GM21825 (cell line): ENCODE results near the gene NID1.
"Not testable (repeated sequence)": the region's sequence is repeated elsewhere in the genome, so short reads cannot be mapped to it uniquely, and the experiment has no call there.

Experiments used
- ATAC-seq: cut with Tn5 transposase; IDR thresholded peaks from one replicate; pipeline ENCODE4 v1.9.1; 2021; ENCODE audit warnings: mild to moderate bottlenecking, moderate library complexity; ENCODE audit not compliant: unreplicated experiment

The NID1 gene

GRCh38 chr1:236002025-236002390 lies 62.9 kb downstream of the NID1 start:
- no peak for ATAC-seq

GRCh38 chr1:236000781-236001180 lies 64.1 kb downstream of the NID1 start:
- ATAC-seq: no peak

- ATAC-seq: peak; percentile 86
Measured at GRCh38 chr1:235999259-235999925, 65.5 kb downstream of the NID1 start.

- ATAC-seq: peak; percentile 36
Measured at GRCh38 chr1:235998812-235999211, 66.1 kb downstream of the NID1 start.

GRCh38 chr1:235997931-235998330 lies 67.0 kb downstream of the NID1 start:
- no peak for ATAC-seq

- ATAC-seq: no peak
Measured at GRCh38 chr1:235997049-235997448, 67.8 kb downstream of the NID1 start.

GRCh38 chr1:235996048-235996785 lies 68.7 kb downstream of the NID1 start:
- ATAC-seq: no peak

- ATAC-seq: no peak
Measured at GRCh38 chr1:235995511-235995910, 69.4 kb downstream of the NID1 start.

GRCh38 chr1:235993652-235994051 lies 71.2 kb downstream of the NID1 start:
- ATAC-seq: no peak

- ATAC-seq: no peak
Measured at GRCh38 chr1:235992868-235993267, 72.0 kb downstream of the NID1 start.

- no peak for ATAC-seq
Measured at GRCh38 chr1:235992346-235992745, 72.5 kb downstream of the NID1 start.

GRCh38 chr1:235990330-235990795 lies 74.5 kb downstream of the NID1 start:
- ATAC-seq: no peak

GRCh38 chr1:235989105-235989504 lies 75.8 kb downstream of the NID1 start:
- ATAC-seq: no peak

- peak; percentile 64 for ATAC-seq
Measured at GRCh38 chr1:235986869-235987268, 78.0 kb downstream of the NID1 start.

GRCh38 chr1:235984041-235984825 lies 80.7 kb downstream of the NID1 start:
- no peak for ATAC-seq

- ATAC-seq: no peak
Measured at GRCh38 chr1:235980976-235981375, 83.9 kb downstream of the NID1 start.

- no peak for ATAC-seq
Measured at GRCh38 chr1:235979716-235980333, 85.1 kb downstream of the NID1 start.

GRCh38 chr1:235979176-235979575 lies 85.7 kb downstream of the NID1 start:
- no peak for ATAC-seq

GRCh38 chr1:235976490-235976889 lies 88.4 kb downstream of the NID1 start:
- ATAC-seq: no peak

- ATAC-seq: no peak
Measured at GRCh38 chr1:235974616-235975015, 90.3 kb downstream of the NID1 start.

- not testable (repeated sequence) for ATAC-seq
Measured at GRCh38 chr1:235972691-235973090, 92.2 kb downstream of the NID1 start.
